ENCODE measurements around the gene DIP2A. TPM values are rescaled to one million over a fixed set of nuclear protein-coding genes. Genes with fewer than 3 reads are reported as not detected.

DIP2A gene, protein sequence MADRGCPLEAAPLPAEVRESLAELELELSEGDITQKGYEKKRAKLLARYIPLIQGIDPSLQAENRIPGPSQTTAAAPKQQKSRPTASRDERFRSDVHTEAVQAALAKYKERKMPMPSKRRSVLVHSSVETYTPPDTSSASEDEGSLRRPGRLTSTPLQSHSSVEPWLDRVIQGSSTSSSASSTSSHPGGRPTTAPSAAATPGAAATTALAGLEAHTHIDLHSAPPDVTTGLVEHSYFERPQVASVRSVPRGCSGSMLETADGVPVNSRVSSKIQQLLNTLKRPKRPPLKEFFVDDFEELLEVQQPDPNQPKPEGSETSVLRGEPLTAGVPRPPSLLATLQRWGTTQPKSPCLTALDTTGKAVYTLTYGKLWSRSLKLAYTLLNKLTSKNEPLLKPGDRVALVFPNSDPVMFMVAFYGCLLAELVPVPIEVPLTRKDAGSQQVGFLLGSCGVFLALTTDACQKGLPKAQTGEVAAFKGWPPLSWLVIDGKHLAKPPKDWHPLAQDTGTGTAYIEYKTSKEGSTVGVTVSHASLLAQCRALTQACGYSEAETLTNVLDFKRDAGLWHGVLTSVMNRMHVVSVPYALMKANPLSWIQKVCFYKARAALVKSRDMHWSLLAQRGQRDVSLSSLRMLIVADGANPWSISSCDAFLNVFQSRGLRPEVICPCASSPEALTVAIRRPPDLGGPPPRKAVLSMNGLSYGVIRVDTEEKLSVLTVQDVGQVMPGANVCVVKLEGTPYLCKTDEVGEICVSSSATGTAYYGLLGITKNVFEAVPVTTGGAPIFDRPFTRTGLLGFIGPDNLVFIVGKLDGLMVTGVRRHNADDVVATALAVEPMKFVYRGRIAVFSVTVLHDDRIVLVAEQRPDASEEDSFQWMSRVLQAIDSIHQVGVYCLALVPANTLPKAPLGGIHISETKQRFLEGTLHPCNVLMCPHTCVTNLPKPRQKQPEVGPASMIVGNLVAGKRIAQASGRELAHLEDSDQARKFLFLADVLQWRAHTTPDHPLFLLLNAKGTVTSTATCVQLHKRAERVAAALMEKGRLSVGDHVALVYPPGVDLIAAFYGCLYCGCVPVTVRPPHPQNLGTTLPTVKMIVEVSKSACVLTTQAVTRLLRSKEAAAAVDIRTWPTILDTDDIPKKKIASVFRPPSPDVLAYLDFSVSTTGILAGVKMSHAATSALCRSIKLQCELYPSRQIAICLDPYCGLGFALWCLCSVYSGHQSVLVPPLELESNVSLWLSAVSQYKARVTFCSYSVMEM (N-terminal part only)
- 30.5 and 31.3 TPM in 2 replicates for total RNA-seq

DNA sequence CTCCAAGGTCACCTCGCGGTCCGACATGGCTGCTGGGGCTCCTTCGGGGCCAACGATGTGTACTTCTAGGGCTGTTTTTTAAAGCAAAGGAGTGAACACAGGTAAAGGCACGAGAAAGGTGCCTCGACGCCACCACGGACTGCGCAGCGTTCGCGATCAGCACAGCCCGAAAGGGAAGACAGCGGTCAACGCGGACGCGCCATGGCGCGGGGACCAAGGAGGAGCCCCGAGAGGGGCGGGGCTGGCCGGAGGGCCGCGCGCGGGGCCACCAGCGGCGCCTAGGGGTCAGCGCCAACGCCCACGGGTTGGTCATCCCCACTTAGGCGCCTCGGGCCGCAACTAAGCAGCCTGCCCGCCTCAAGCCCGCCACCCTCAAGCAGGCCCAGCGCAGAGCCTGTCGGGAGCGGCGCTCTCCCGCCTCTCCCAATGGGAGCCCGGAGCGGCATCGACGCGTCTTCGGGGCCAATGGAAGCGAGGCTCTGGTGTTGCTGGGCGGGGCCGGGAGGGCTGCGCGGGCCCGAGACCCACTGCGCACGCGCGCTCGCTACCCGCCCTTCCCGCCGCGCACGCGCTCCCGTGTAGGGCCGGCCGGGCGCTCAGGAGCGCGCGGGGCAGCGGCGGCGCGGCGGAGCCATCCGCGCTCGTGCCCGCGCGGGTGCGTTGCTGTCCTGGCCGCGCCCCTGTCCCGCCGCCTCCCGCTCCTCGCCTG, at the start of gene DIP2A:
Gene DIP2A, plus strand, starts transcription at position 577 of the 709 bp plus-strand sequence. CDS start 241 bp downstream, outside the sequence.
- DNase-seq, result peak; percentile 98
- peaks cover 37% of the 10 kb centered on the region for H3K4me1 Mint-ChIP-seq
- H3K27me3 Mint-ChIP-seq, result no peaks in the 10 kb centered on the region
- H3K27ac Mint-ChIP-seq, result peak within 1 kb of the TSS; percentile 96
- peaks cover 28% of the 10 kb centered on the region for H3K36me3 Mint-ChIP-seq (ENCODE audit: low read depth)
- H3K9me3 Mint-ChIP-seq, result no peaks in the 10 kb centered on the region
- peak within 1 kb of the TSS; percentile 93 for H3K4me3 Mint-ChIP-seq
- intact Hi-C loops (cut with micrococcal nuclease), result loop anchor here (1.0 to 5.0 kb wide), 4 partner anchors 134 to 316 kb away; partner anchors contain the start of genes PCNT and YBEY

DNA sequence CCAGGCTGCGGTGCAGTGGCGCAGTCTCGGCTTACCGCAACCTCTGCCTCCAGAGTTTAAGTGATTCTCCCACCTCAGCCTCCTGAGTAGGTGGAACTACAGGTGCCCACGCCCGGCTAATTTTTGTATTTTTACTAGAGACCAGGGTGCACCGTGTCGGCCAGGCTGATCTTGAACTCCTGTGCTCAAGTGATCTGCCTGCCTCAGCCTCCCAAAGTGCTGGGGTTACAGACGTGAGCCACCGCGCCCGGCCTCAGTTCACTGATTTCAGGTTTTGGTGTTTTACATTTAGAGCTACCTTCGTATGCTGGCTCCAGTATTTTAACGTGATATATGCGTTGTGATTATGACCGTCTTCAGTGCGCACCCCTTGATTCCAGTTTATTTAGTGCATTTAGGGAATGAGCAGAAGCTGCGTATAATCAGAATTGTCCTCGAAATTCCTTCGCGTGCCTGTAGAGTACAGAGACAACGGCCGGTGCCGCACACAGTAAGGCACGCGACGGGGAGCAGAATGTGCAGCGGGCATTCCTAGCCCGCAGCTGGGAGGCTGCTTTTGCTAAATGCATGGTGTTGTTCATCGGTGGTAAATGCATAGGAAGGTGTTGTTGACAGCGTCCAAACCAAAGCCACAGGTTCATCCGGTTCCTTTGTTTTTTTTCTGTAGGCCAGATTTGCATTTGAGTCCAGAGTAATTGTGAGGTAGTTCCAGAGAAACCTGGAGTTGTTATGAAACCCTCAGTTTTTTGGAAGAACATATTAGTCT, 48.9 kb upstream of the DIP2A start:
- H3K9me3 Mint-ChIP-seq, result no peaks in the 10 kb centered on the region
- no peak for DNase-seq
- H3K27ac Mint-ChIP-seq, result no peak overlapping the region
- no peaks in the 10 kb centered on the region for H3K27me3 Mint-ChIP-seq
- no peak overlapping the region for H3K4me3 Mint-ChIP-seq
- H3K36me3 Mint-ChIP-seq (ENCODE audit: low read depth), result peaks cover 6% of the 10 kb centered on the region
- H3K4me1 Mint-ChIP-seq, result no peaks in the 10 kb centered on the region
- intact Hi-C loops (cut with micrococcal nuclease), result no loop called here

DNA sequence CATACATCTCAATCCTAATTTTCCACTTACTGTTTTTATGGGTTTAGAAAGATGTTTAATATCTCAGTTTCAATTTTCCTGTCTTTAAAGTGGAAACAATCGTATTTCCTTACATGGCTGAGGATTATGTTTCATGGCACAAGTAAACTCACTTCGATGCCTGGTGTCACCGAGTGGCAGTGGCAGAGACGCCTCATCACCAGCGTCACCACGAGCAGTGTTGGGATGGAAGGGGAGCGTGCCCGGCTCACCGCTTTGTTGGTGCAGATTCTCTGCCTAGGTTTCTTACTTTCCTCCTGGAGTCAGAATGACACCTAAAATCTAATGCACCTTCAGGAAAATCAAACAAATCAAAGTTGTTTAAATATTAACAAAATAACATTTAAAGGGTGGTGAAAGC, 48.2 kb upstream of the DIP2A start:
- intact Hi-C loops (cut with micrococcal nuclease), result no loop called here
- H3K27ac Mint-ChIP-seq, result no peak overlapping the region
- H3K4me3 Mint-ChIP-seq, result no peak overlapping the region
- peaks cover 6% of the 10 kb centered on the region for H3K36me3 Mint-ChIP-seq (ENCODE audit: low read depth)
- no peaks in the 10 kb centered on the region for H3K27me3 Mint-ChIP-seq
- DNase-seq, result no peak
- H3K4me1 Mint-ChIP-seq, result no peaks in the 10 kb centered on the region
- no peaks in the 10 kb centered on the region for H3K9me3 Mint-ChIP-seq

DNA sequence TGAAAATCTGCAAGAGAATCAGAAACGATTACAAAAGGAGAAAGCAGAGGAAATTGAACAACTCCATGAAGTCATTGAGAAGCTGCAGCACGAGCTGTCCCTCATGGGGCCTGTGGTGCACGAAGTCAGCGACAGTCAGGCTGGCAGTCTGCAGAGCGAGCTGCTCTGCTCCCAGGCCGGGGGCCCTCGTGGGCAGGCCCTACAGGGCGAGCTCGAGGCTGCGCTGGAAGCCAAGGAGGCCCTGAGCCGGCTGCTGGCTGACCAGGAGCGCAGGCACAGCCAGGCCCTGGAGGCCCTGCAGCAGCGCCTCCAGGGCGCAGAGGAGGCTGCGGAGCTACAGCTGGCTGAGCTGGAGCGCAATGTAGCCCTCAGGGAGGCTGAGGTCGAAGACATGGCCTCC, 47.5 kb upstream of the DIP2A start:
- intact Hi-C loops (cut with micrococcal nuclease), result no loop called here
- Mint-ChIP-seq H3K36me3 (ENCODE audit: low read depth) (peaks cover 13% of the 10 kb centered on the region), H3K4me3 (no peak overlapping the region), H3K27ac (no peak overlapping the region), H3K9me3 (no peaks in the 10 kb centered on the region), H3K27me3 (no peaks in the 10 kb centered on the region), H3K4me1 (no peaks in the 10 kb centered on the region)
- DNase-seq, result no peak

DNA sequence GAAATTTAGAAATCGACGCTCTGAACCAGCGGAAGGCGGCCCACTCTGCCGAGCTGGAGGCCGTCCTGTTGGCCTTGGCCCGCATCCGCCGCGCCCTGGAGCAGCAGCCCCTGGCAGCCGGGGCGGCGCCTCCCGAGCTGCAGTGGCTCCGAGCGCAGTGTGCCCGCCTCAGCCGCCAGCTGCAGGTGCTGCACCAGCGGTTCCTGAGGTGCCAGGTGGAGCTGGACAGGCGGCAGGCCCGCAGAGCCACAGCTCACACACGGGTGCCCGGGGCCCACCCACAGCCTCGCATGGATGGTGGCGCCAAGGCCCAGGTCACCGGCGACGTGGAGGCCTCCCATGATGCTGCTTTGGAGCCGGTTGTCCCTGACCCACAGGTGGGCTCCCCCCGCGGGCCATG, 47.0 kb upstream of the DIP2A start:
- no peak overlapping the region for H3K27ac Mint-ChIP-seq
- H3K27me3 Mint-ChIP-seq, result no peaks in the 10 kb centered on the region
- no peaks in the 10 kb centered on the region for H3K4me1 Mint-ChIP-seq
- no peak overlapping the region for H3K4me3 Mint-ChIP-seq
- DNase-seq, result no peak
- peaks cover 14% of the 10 kb centered on the region for H3K36me3 Mint-ChIP-seq (ENCODE audit: low read depth)
- intact Hi-C loops (cut with micrococcal nuclease), result no loop called here
- no peaks in the 10 kb centered on the region for H3K9me3 Mint-ChIP-seq

DNA sequence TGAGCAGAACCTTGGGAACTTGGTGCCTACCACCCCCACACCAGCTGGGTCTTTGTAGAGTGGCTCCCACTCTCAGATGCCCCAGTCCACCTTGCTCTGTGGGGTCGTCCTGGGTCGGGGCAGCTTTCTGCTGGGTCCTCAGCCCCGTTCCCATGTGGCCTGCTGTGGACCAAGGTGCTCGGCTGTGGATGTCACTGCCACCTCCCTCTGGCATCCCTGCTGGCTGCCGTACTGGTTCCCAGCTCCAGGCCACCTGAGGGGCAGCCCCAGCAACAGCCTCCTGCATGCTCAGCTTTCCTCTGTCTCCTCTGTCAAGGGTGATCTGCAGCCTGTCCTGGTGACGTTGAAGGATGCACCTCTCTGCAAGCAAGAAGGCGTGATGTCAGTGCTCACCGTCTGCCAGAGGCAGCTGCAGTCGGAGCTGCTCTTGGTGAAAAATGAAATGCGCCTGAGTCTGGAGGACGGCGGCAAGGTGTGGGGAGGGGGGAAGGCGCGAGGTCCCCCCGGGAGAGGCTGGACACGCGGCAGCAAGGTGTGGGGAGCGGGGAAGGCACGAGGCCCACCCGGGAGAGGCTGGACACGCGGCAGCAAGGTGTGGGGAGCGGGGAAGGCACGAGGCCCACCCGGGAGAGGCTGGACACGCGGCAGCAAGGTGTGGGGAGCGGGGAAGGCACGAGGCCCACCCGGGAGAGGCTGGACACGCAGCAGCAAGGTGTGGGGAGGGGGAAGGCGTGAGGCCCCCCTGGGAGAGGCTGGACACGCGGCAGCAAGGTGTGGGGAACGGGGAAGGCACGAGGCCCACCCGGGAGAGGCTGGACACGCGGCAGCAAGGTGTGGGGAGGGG, 45.9 kb upstream of the DIP2A start:
- Mint-ChIP-seq H3K27me3 (no peaks in the 10 kb centered on the region), H3K36me3 (ENCODE audit: low read depth) (peaks cover 12% of the 10 kb centered on the region), H3K27ac (no peak overlapping the region), H3K9me3 (no peaks in the 10 kb centered on the region), H3K4me1 (no peaks in the 10 kb centered on the region), H3K4me3 (no peak overlapping the region)
- intact Hi-C loops (cut with micrococcal nuclease), result no loop called here
- DNase-seq, result no peak

DNA sequence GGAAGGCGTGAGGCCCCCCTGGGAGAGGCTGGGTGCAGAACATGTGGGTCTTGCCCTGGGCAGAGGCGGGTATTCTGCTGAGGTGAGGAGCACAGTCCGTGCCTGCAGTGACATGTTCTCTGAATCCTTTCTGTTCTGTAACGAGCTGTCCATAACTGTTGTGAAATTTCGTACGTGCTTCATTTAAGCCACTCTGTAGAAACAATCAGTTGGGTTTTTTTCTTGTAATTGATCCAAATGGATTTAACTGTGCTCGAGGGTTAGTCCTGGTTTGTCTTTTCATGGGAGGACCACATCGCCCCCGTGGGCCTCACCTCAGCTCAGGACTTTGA, 45.4 kb upstream of the DIP2A start:
- DNase-seq, result no peak
- H3K4me1 Mint-ChIP-seq, result no peaks in the 10 kb centered on the region
- no peak overlapping the region for H3K27ac Mint-ChIP-seq
- H3K4me3 Mint-ChIP-seq, result no peak overlapping the region
- H3K9me3 Mint-ChIP-seq, result no peaks in the 10 kb centered on the region
- no peaks in the 10 kb centered on the region for H3K27me3 Mint-ChIP-seq
- intact Hi-C loops (cut with micrococcal nuclease), result no loop called here
- peaks cover 16% of the 10 kb centered on the region for H3K36me3 Mint-ChIP-seq (ENCODE audit: low read depth)

DNA sequence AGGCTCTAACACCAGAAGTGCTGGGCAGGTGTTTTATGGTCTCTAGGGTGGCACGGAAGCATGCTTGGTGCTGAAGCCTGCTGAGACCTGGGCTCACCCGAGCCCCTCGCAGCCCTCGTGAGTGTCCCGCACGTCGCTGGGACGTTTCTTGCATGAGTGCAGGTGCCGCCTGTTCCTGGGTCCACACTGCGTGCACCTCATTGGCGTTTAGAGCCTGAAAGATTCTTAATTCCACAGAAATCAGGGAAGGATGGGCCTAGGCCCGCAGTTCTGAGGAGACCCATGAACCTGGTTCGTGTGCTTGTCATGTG, 43.8 kb upstream of the DIP2A start:
- intact Hi-C loops (cut with micrococcal nuclease), result no loop called here
- no peak overlapping the region for H3K4me3 Mint-ChIP-seq
- H3K36me3 Mint-ChIP-seq (ENCODE audit: low read depth), result peaks cover 22% of the 10 kb centered on the region
- no peaks in the 10 kb centered on the region for H3K4me1 Mint-ChIP-seq
- no peak for DNase-seq
- H3K27ac Mint-ChIP-seq, result no peak overlapping the region
- no peaks in the 10 kb centered on the region for H3K9me3 Mint-ChIP-seq
- no peaks in the 10 kb centered on the region for H3K27me3 Mint-ChIP-seq

DNA sequence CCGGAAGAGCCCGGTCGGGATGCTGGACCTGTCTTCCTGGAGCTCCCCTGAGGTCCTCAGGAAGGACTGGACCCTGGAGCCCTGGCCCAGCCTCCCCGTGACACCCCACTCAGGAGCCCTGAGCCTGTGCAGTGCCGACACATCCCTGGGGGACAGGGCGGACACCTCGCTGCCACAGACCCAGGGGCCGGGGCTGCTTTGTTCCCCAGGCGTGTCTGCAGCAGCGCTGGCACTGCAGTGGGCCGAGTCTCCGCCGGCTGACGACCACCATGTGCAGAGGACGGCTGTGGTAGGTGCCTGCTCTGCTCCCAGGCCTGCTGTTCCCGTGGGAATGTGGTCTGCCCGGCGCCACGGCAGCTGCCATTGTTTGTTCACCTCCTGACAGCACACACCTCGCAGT, 42.1 kb upstream of the DIP2A start:
- no peak for DNase-seq
- peaks cover 25% of the 10 kb centered on the region for H3K36me3 Mint-ChIP-seq (ENCODE audit: low read depth)
- no peaks in the 10 kb centered on the region for H3K4me1 Mint-ChIP-seq
- H3K27ac Mint-ChIP-seq, result no peak overlapping the region
- intact Hi-C loops (cut with micrococcal nuclease), result no loop called here
- no peak overlapping the region for H3K4me3 Mint-ChIP-seq
- no peaks in the 10 kb centered on the region for H3K9me3 Mint-ChIP-seq
- no peaks in the 10 kb centered on the region for H3K27me3 Mint-ChIP-seq

DNA sequence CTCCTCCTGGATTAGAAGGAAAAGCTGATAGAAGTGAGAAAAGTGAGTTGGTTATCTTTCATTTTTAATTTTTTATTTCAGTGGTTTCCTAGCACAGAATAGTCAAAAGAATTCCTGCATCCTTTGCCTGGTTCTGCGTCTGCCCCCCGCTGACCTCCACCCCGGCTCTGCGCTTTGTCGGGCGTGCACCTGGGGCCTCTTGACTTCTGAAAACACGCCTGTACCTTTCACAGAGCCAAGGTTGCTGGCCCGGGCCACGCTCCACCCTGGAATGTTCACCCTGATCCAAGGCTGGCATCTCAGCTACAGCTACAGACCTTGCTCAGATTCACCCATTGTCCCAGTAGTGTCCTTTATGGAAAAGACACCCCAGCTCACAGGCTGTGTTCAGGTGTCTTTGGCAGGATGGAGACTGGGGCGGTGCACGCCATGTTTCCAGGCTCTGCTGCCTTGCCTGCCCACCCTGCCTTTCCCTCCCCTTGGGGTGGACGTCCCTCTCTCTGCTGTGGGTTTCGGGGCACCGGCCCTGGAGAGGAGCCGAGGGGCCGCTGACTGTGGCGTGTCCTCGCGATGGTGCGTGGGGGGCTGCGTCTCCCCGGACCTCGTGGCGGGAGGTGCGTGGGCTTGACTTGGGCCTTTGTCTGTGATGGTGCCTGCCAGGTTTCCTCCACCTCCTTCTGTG, 40.3 kb upstream of the DIP2A start:
- Mint-ChIP-seq H3K27ac (no peak overlapping the region), H3K27me3 (no peaks in the 10 kb centered on the region), H3K4me3 (no peak overlapping the region), H3K9me3 (no peaks in the 10 kb centered on the region), H3K4me1 (no peaks in the 10 kb centered on the region), H3K36me3 (ENCODE audit: low read depth) (peaks cover 27% of the 10 kb centered on the region)
- DNase-seq, result no peak
- intact Hi-C loops (cut with micrococcal nuclease), result no loop called here

DNA sequence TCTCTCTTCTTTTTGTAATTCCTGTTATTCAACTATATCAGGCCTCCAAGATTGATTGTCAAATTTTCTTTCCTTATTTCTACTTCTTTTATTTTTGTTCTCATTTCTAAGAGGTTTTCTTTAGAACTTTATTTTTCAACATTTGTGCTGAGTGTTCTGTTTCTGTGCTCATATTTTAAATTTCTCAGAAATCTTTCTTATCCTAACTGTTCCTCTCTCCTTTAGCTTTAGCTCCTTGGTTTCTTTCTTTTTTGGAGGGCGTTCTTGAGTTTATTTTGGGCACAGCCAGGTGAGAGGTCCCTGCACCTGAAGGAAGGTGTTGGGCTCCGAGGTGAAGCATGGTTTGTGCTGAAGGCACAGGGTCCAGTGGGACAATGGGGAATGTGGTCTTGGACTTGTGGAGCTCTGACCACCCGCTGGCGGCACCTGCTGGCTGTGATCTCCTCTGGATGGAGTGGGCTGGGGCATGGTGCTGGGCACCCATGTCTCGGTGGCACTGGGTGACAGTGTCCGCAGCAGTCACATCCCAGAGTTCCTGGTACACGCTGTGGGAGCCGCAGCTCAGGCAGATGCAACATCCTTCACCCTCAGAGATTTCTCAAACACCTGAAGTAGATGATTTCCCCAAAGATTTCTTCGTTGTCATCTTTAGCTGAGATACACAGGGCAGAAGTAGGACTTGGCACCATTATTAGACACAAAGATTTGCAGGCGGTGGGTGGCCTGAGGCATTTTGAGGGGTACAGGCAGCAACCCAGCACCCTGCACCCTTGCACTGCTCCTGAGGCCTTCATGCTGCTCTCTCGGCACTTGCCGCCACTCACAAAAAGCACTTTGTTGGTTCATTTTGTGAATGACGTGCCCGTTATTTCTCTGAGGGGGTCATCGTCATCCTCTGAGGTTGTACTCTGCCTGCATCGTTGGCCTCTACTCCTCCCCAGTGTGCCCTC, 38.2 kb upstream of the DIP2A start:
- no peaks in the 10 kb centered on the region for H3K27me3 Mint-ChIP-seq
- H3K36me3 Mint-ChIP-seq (ENCODE audit: low read depth), result peaks cover 25% of the 10 kb centered on the region
- no peak overlapping the region for H3K4me3 Mint-ChIP-seq
- no peaks in the 10 kb centered on the region for H3K9me3 Mint-ChIP-seq
- peaks cover 2% of the 10 kb centered on the region for H3K4me1 Mint-ChIP-seq
- no peak overlapping the region for H3K27ac Mint-ChIP-seq
- no peak for DNase-seq
- intact Hi-C loops (cut with micrococcal nuclease), result no loop called here

All from activated CD4-positive, alpha-beta T cell treated with anti-CD3 and anti-CD28 coated beads, Interleukin-2, amount 10 ng/mL, durations not matched to agents 24 days and 14 days (primary cell).